MCF 10A (cell line): ENCODE data around the gene AP1M1. TPM values are rescaled to one million over a fixed set of nuclear protein-coding genes. Genes with fewer than 3 reads are reported as not detected.

ENCODE experiments used
- BruUV-seq: library from RNA; stranded (reverse); fragments of 400-500 nt; replicated peaks from 2 replicates; lab custom pipeline; 2021; lab: Mats Ljungman, UMichigan
- CTCF ChIA-PET: fragments of 300-600 bp; sonication (Branson Sonifier 250); formaldehyde crosslinking; extraction: SDS; loops from one replicate; lab custom pipeline; 2021; ENCODE audit warnings: antibody characterized with exemption, inconsistent platforms; lab: Yijun Ruan, JAX
- POLR2A ChIA-PET: fragments of 300-600, 350-650 bp; sonication (Branson Sonifier 250); formaldehyde crosslinking; extraction: SDS; loops from one replicate; lab custom pipeline; 2020; ENCODE audit warnings: antibody characterized with exemption, inconsistent platforms; lab: Yijun Ruan, JAX
- DNase-seq: peaks from one replicate; pipeline ENCODE4 v3.0.0-alpha.2; 2018; ENCODE audit not compliant: unreplicated experiment
- H3K27ac Mint-ChIP-seq: one replicate; pipeline ENCODE4 v1.8.0; 2022; ENCODE audit warnings: mild to moderate bottlenecking, low read depth, mixed read lengths; ENCODE audit not compliant: unreplicated experiment
- H3K27me3 Mint-ChIP-seq: one replicate; pipeline ENCODE4 v1.8.0; 2022; ENCODE audit warnings: mixed read lengths; ENCODE audit not compliant: insufficient read depth, unreplicated experiment
- H3K36me3 Mint-ChIP-seq: one replicate; pipeline ENCODE4 v1.8.0; 2022; ENCODE audit warnings: mild to moderate bottlenecking, moderate library complexity, mixed read lengths; ENCODE audit not compliant: insufficient read depth, unreplicated experiment
- H3K4me1 Mint-ChIP-seq: one replicate; pipeline ENCODE4 v1.8.0; 2022; ENCODE audit warnings: mixed read lengths; ENCODE audit not compliant: insufficient read depth, unreplicated experiment
- H3K4me3 Mint-ChIP-seq: one replicate; pipeline ENCODE4 v1.8.0; 2022; ENCODE audit warnings: mild to moderate bottlenecking, moderate library complexity, mixed read lengths; ENCODE audit not compliant: unreplicated experiment
- H3K9me3 Mint-ChIP-seq: one replicate; pipeline ENCODE4 v1.8.0; 2022; ENCODE audit warnings: mixed read lengths; ENCODE audit not compliant: unreplicated experiment
- intact Hi-C: fragments of 100-400 bp; cut with micrococcal nuclease; formaldehyde crosslinking; loops from 2 replicates; pipeline ENCODE4 v1.14.1; 2022
- total RNA-seq: library from RNA; stranded (reverse); gene quantifications from 2 replicates; pipeline ENCODE4 v1.2.3, GENCODE V29; 2022
- TF ChIP-seq, protein P1 (sequence below): fragments of 200-600 bp; IDR thresholded peaks from one replicate; pipeline ENCODE4 v1.8.0; 2022; ENCODE audit warnings: antibody characterized with exemption, mild to moderate bottlenecking; ENCODE audit not compliant: unreplicated experiment

AP1M1 gene
- total RNA-seq, 1 experiment from 2014 or later, result 53.8 TPM

- ChIA-PET POLR2A (interaction anchor here (0.6 kb wide), 1 partner anchor 1539 kb away, joined by 3 read pairs; no protein-coding TSS in a partner anchor), CTCF (interaction anchor here (0.8 to 1.1 kb wide), 3 partner anchors 19 to 155 kb away, joined by 3 read pairs; no protein-coding TSS in a partner anchor)
- Mint-ChIP-seq H3K27ac (no peak overlapping the region), H3K9me3 (no peaks in the 10 kb centered on the region), H3K4me1 (no peaks in the 10 kb centered on the region), H3K27me3 (no peaks in the 10 kb centered on the region), H3K36me3 (peaks cover 45% of the 10 kb centered on the region), H3K4me3 (no peak overlapping the region)
- TF ChIP-seq, protein P1, sequence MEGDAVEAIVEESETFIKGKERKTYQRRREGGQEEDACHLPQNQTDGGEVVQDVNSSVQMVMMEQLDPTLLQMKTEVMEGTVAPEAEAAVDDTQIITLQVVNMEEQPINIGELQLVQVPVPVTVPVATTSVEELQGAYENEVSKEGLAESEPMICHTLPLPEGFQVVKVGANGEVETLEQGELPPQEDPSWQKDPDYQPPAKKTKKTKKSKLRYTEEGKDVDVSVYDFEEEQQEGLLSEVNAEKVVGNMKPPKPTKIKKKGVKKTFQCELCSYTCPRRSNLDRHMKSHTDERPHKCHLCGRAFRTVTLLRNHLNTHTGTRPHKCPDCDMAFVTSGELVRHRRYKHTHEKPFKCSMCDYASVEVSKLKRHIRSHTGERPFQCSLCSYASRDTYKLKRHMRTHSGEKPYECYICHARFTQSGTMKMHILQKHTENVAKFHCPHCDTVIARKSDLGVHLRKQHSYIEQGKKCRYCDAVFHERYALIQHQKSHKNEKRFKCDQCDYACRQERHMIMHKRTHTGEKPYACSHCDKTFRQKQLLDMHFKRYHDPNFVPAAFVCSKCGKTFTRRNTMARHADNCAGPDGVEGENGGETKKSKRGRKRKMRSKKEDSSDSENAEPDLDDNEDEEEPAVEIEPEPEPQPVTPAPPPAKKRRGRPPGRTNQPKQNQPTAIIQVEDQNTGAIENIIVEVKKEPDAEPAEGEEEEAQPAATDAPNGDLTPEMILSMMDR, result no peak
- DNase-seq, result no peak
- intact Hi-C loops, result no loop called here
- no TSS peak for BruUV-seq
Measured at GRCh38 chr19:16226878-16227836, 29.4 kb downstream of the AP1M1 start.

DNA sequence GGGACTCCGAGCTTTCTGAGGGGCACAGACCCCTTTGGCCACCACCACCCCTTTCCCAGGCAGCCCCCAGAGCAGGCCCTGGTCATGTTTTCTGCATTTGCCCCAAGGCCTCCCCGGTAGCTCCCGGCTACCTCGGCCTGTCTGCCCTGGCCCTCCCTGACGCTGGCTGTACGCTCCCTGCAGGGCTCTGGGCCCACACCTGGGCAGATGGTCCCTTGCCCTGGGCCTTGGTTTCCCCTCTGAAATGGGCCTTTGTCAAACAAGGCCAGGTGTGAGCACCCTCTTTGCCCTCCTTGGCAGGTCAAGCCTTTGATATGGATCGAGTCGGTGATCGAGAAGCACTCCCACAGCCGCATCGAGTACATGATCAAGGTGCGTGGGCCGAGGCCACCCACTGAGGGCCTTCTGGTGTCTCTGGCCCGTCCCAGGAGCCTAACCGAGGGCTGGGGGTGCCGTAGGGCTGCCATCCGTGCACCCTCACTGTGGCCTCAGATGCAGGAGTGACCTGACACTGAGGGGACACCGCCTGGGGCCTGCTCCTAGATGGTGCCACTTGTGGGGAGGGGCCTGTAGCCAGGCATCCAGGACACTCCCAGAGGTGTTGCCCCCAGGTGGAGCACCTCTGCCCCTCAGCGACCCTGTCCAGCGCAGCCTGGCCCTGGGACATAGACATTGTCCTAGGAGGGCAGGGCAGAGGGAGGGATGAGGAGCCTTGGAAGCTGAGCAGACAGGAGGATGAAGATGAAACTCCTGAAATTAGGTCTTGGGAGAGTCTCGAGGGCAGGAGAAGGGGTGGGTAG lies 30.3 kb downstream of the AP1M1 start:
- no peaks in the 10 kb centered on the region for H3K27me3 Mint-ChIP-seq
- TF ChIP-seq, protein P1, result no peak
- no peaks in the 10 kb centered on the region for H3K4me1 Mint-ChIP-seq
- no peak overlapping the region for H3K27ac Mint-ChIP-seq
- CTCF ChIA-PET, result interaction anchor here (1.1 kb wide), 1 partner anchor 18 kb away, joined by 3 read pairs; no protein-coding TSS in a partner anchor
- intact Hi-C loops, result no loop called here
- H3K9me3 Mint-ChIP-seq, result no peaks in the 10 kb centered on the region
- POLR2A ChIA-PET, result interaction anchor here (0.6 kb wide), 1 partner anchor 1540 kb away, joined by 3 read pairs; no protein-coding TSS in a partner anchor
- no peak for DNase-seq
- no peak overlapping the region for H3K4me3 Mint-ChIP-seq
- H3K36me3 Mint-ChIP-seq, result peaks cover 45% of the 10 kb centered on the region
- BruUV-seq, result no TSS peak

DNA sequence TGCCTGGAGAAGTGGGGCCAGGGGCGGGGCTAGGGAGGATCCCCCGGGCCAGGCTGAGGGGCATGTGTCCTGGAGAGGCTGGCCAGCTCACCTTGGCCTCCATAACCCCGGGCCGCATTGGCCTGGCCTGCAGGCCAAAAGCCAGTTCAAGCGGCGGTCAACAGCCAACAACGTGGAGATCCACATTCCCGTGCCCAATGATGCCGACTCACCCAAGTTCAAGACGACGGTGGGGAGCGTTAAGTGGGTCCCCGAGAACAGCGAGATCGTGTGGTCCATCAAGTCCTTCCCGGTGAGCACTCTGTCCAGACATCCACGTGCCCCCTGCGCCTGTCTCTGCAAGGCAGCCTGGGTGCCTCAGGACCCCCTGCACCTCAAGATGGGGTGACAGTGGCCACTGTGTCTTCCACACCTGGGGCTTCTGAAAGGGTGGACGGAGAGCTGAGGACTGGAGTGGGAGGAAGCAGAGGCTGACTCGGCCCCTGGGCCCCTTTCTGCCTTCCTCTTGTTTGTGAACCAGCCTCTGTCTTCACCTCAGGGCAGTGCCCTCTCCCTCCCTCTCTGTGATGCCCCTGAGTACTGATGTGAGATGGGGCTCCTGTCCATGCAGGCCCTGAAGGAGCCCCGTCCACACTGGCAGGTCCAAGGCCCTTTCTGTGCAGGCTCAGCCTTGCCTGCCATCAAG lies 31.1 kb downstream of the AP1M1 start:
- CTCF ChIA-PET, result interaction anchor here (0.9 kb wide), 1 partner anchor 18 kb away, joined by 3 read pairs; no protein-coding TSS in a partner anchor
- Mint-ChIP-seq H3K27me3 (no peaks in the 10 kb centered on the region), H3K4me3 (no peak overlapping the region), H3K9me3 (no peaks in the 10 kb centered on the region), H3K4me1 (no peaks in the 10 kb centered on the region), H3K27ac (no peak overlapping the region), H3K36me3 (peaks cover 49% of the 10 kb centered on the region)
- no peak for DNase-seq
- intact Hi-C loops, result no loop called here
- POLR2A ChIA-PET, result no interaction called here
- BruUV-seq, result no TSS peak
- TF ChIP-seq, protein P1, result no peak
